GM23338 (cell line): ENCODE measurements around the gene PKDCC. TPM values are rescaled to one million over a fixed set of nuclear protein-coding genes. Genes with fewer than 3 reads are reported as not detected.

ENCODE experiments used
- ATAC-seq: fragments of 200-7000 bp; cut with Tn5 transposase; 3 replicates; pipeline ENCODE4 v1.9.1; 2020
- DNase-seq: peaks from one replicate; pipeline ENCODE4 v3.0.0-alpha.2; 2015; ENCODE audit warnings: low spot score
- H2AFZ ChIP-seq: fragments of 200-600 bp; sonication (generic); 2 replicates; pipeline ENCODE4 v1.8.0; 2016; ENCODE audit warnings: antibody characterized with exemption, mild to moderate bottlenecking, moderate library complexity
- H3F3A ChIP-seq: fragments of 200-600 bp; sonication (generic); replicated peaks from 2 replicates; pipeline ENCODE4 v1.8.0; 2017; ENCODE audit warnings: antibody characterized with exemption, mixed run types, low read depth
- H3K27ac ChIP-seq: fragments of 200-600 bp; sonication (generic); 2 replicates; pipeline ENCODE4 v1.6.1; 2016; ENCODE audit warnings: low read depth
- H3K27me3 ChIP-seq: fragments of 200-600 bp; sonication (generic); 2 replicates; pipeline ENCODE4 v1.8.0; 2016; ENCODE audit warnings: mild to moderate bottlenecking, mixed run types, moderate library complexity; ENCODE audit not compliant: insufficient read depth
- H3K36me3 ChIP-seq: fragments of 200-600 bp; sonication (generic); 2 replicates; pipeline ENCODE4 v1.8.0; 2016; ENCODE audit warnings: mild to moderate bottlenecking; ENCODE audit not compliant: insufficient read depth
- H3K4me1 ChIP-seq: fragments of 200-600 bp; sonication (generic); 2 replicates; pipeline ENCODE4 v1.8.0; 2016; ENCODE audit warnings: mild to moderate bottlenecking, moderate library complexity; ENCODE audit not compliant: insufficient read depth
- H3K4me2 ChIP-seq: fragments of 200-600 bp; sonication (generic); 2 replicates; pipeline ENCODE4 v1.7.1; 2017; ENCODE audit warnings: mixed run types
- H3K4me3 ChIP-seq: fragments of 200-600 bp; sonication (generic); 2 replicates; pipeline ENCODE4 v1.6.1; 2016; ENCODE audit warnings: mixed run types
- H3K79me2 ChIP-seq: fragments of 200-600 bp; sonication (generic); replicated peaks from 2 replicates; pipeline ENCODE4 v1.8.0; 2017; ENCODE audit warnings: mild to moderate bottlenecking; ENCODE audit not compliant: insufficient read depth
- H3K9me2 ChIP-seq: fragments of 200-600 bp; sonication (generic); 2 replicates; pipeline ENCODE4 v1.8.0; 2017; ENCODE audit not compliant: insufficient read depth
- H4K20me1 ChIP-seq: fragments of 200-600 bp; sonication (generic); replicated peaks from 2 replicates; pipeline ENCODE4 v1.8.0; 2017; ENCODE audit warnings: mild to moderate bottlenecking; ENCODE audit not compliant: insufficient read depth
- H3K27ac Mint-ChIP-seq: 2 replicates; pipeline ENCODE4 v1.8.0; 2020; ENCODE audit warnings: inconsistent platforms, mild to moderate bottlenecking, moderate library complexity, mixed read lengths
- H3K27me3 Mint-ChIP-seq: 3 replicates; pipeline ENCODE4 v1.8.0; 2022; ENCODE audit warnings: low read depth, mild to moderate bottlenecking, moderate library complexity, mixed read lengths, inconsistent platforms; ENCODE audit not compliant: insufficient read depth, poor library complexity
- H3K36me3 Mint-ChIP-seq: 3 replicates; pipeline ENCODE4 v1.8.0; 2021; ENCODE audit warnings: low read depth, mild to moderate bottlenecking, inconsistent platforms, moderate library complexity, mixed read lengths
- H3K4me1 Mint-ChIP-seq: 3 replicates; pipeline ENCODE4 v1.8.0; 2020; ENCODE audit warnings: mild to moderate bottlenecking, inconsistent platforms, mixed read lengths
- H3K4me3 Mint-ChIP-seq: 3 replicates; pipeline ENCODE4 v1.8.0; 2021; ENCODE audit warnings: moderate library complexity, mild to moderate bottlenecking, inconsistent platforms, mixed read lengths
- H3K9me3 Mint-ChIP-seq: 3 replicates; pipeline ENCODE4 v1.8.0; 2020; ENCODE audit warnings: moderate library complexity, mild to moderate bottlenecking, inconsistent platforms, mixed read lengths
- CREB1 ChIP-seq: fragments of 250-450 bp; sonication (Bioruptor Pico); IDR thresholded peaks from 2 replicates; pipeline ENCODE4 v1.5.0; 2020; ENCODE audit warnings: low read depth, mild to moderate bottlenecking, moderate library complexity
- CTCF ChIP-seq, 2 experiments: fragments of 200-600 bp in 1 of 2; sonication (generic) in 1 of 2; conservative IDR thresholded peaks; 2 replicates each; pipeline versions ENCODE4 v1.5.1 to v1.6.1; 2016 to 2017; ENCODE audit warnings: antibody characterized with exemption in 2 of 2, low read depth in 2 of 2, mild to moderate bottlenecking in 2 of 2, moderate library complexity in 1 of 2
- ETS1 ChIP-seq: IDR thresholded peaks from 2 replicates; pipeline ENCODE4 v1.6.1; 2016; ENCODE audit warnings: antibody characterized with exemption
- EZH2 ChIP-seq: fragments of 200-600 bp; sonication (generic); IDR thresholded peaks from one replicate; pipeline ENCODE4 v1.8.0; 2017; ENCODE audit warnings: antibody characterized with exemption, mild to moderate bottlenecking, low read depth; ENCODE audit not compliant: unreplicated experiment
- EZH2phosphoT487 ChIP-seq: fragments of 200-600 bp; sonication (generic); IDR thresholded peaks from one replicate; pipeline ENCODE4 v1.8.1; 2018; ENCODE audit warnings: antibody characterized with exemption; ENCODE audit not compliant: unreplicated experiment
- JUNB ChIP-seq: IDR thresholded peaks from one replicate; pipeline ENCODE4 v1.6.1; 2016; ENCODE audit warnings: antibody characterized with exemption; ENCODE audit not compliant: unreplicated experiment
- NANOG ChIP-seq: IDR thresholded peaks from 2 replicates; pipeline ENCODE4 v1.6.1; 2016; ENCODE audit warnings: antibody characterized with exemption, borderline replicate concordance
- POLR2AphosphoS5 ChIP-seq: IDR thresholded peaks from 2 replicates; pipeline ENCODE4 v1.6.1; 2016; ENCODE audit warnings: antibody characterized with exemption, low read depth
- REST ChIP-seq: IDR thresholded peaks from one replicate; pipeline ENCODE4 v1.6.1; 2018; ENCODE audit warnings: antibody characterized with exemption; ENCODE audit not compliant: unreplicated experiment
- STAT1 ChIP-seq: IDR thresholded peaks from one replicate; pipeline ENCODE4 v1.6.1; 2016; ENCODE audit warnings: antibody characterized with exemption; ENCODE audit not compliant: unreplicated experiment
- ZNF114 ChIP-seq: fragments of 250-450 bp; sonication (Bioruptor Pico); IDR thresholded peaks from 2 replicates; pipeline ENCODE4 v1.5.0; 2020; ENCODE audit warnings: mild to moderate bottlenecking, moderate library complexity
- ZNF331 ChIP-seq: fragments of 250-450 bp; sonication (Bioruptor Pico); IDR thresholded peaks from 2 replicates; pipeline ENCODE4 v1.5.0; 2020; ENCODE audit warnings: low read depth, mild to moderate bottlenecking, moderate library complexity
- ZNF462 ChIP-seq: fragments of 250-450 bp; sonication (Bioruptor Pico); IDR thresholded peaks from 2 replicates; pipeline ENCODE4 v1.5.0; 2020; ENCODE audit warnings: mild to moderate bottlenecking, moderate library complexity
- polyA plus RNA-seq: library from polyadenylated mRNA; unstranded; fragments of >200 nt; fragmentation: Nextera tagmentation; extraction: Ambion mirVana; gene quantifications from 2 replicates; pipeline ENCODE4 v1.2.1, GENCODE V29; 2016
- total RNA-seq: library from RNA; depleted of rRNA; stranded (reverse); fragments of >200 nt; shearing (Covaris generic); gene quantifications from 2 replicates; pipeline ENCODE4 v1.2.3, GENCODE V29; 2014

PKDCC gene
- total and polyA plus RNA-seq, 2 experiments from 2014 or later, result 7.0 to 44.8 TPM

GRCh38 chr2:42010743-42011298 lies 37.0 kb upstream of the PKDCC start:
- no peak for ATAC-seq
- Histone ChIP-seq H3K36me3 (no peaks in the 10 kb centered on the region), H4K20me1 (no peaks in the 10 kb centered on the region), H3K4me3 (no peak overlapping the region), H3K27me3 (no peaks in the 10 kb centered on the region), H3F3A (no peaks in the 10 kb centered on the region), H3K4me1 (no peaks in the 10 kb centered on the region), H3K9me2 (no peaks in the 10 kb centered on the region), H3K79me2 (no peaks in the 10 kb centered on the region), H2AFZ (no peak overlapping the region; the same call in 1 of the 2 replicates), H3K4me2 (no peak overlapping the region), H3K27ac (no peak overlapping the region)
- peaks cover 10% of the 10 kb centered on the region for H3K36me3 Mint-ChIP-seq
- no peak for TF ChIP-seq EZH2
- no peak for TF ChIP-seq JUNB
- TF ChIP-seq POLR2AphosphoS5, result no peak
- no peak for TF ChIP-seq ETS1
- no peak for TF ChIP-seq EZH2phosphoT487
- no peak for TF ChIP-seq ZNF331
- TF ChIP-seq NANOG, result no peak
- no peak for TF ChIP-seq REST
- TF ChIP-seq CTCF (conservative IDR thresholded peaks at IDR 0.05; ENCODE audit: low read depth in 2 of 2), result no peak
- TF ChIP-seq ZNF462 (CRISPR knock-in tag), result no peak
- TF ChIP-seq STAT1, result no peak
- no peak for TF ChIP-seq ZNF114 (CRISPR knock-in tag)
- TF ChIP-seq CREB1 (CRISPR knock-in tag), result no peak
- H3K4me3 Mint-ChIP-seq, result no peak overlapping the region
- H3K9me3 Mint-ChIP-seq, result peaks cover 16% of the 10 kb centered on the region
- peak overlapping the region; percentile 3; the same call in 1 of the 2 replicates for H3K27ac Mint-ChIP-seq
- peaks cover 4% of the 10 kb centered on the region for H3K27me3 Mint-ChIP-seq
- DNase-seq, result no peak
- no peaks in the 10 kb centered on the region for H3K4me1 Mint-ChIP-seq
